A549 (cell line): ENCODE data around the gene ENHO. TPM values are rescaled to one million over a fixed set of nuclear protein-coding genes. Genes with fewer than 3 reads are reported as not detected.
"Not testable (repeated sequence)": the region's sequence is repeated elsewhere in the genome, so short reads cannot be mapped to it uniquely, and the experiment has no call there.

Experiments
- ATAC-seq, 2 experiments: fragments of 200-7000 bp in 1 of 2; fragments of >200 bp in 1 of 2; cut with Nextera tagmentation in 1 of 2; cut with Tn5 transposase in 1 of 2; 3 replicates each; pipeline versions ENCODE4 v1.8.0 to v1.9.1; 2018 to 2020; ENCODE audit warnings: mild to moderate bottlenecking in 1 of 2, moderate library complexity in 1 of 2
- CTCF ChIA-PET: fragments of 300-600 bp; sonication (Branson Sonifier 250); formaldehyde crosslinking; extraction: SDS; loops from one replicate; lab custom pipeline; 2021; ENCODE audit warnings: antibody characterized with exemption, inconsistent platforms; lab: Yijun Ruan, JAX
- POLR2A ChIA-PET: fragments of 350-600 bp; formaldehyde crosslinking; extraction: SDS; loops from one replicate; lab custom pipeline; 2021; ENCODE audit warnings: antibody characterized with exemption, inconsistent platforms; lab: Yijun Ruan, JAX
- DNase-seq, 2 experiments: peaks; one replicate each; pipeline versions ENCODE4 v3.0.0 to v3.0.0-alpha.2; 2011 to 2016; ENCODE audit warnings: low read depth in 1 of 2, low spot score in 1 of 2
- FAIRE-seq: peaks from 2 replicates; lab custom pipeline; 2011; peaks lifted over from hg19 to GRCh38; lab: Jason Lieb, UNC
- H3K27ac ChIP-seq, 2 experiments: fragments of >200 bp; sonication (Bioruptor Twin); formaldehyde crosslinking; 3 replicates each; pipeline ENCODE4 v1.5.1; 2016 to 2017
- H3K4me1 ChIP-seq: fragments of >200 bp; sonication (Bioruptor Twin); formaldehyde crosslinking; 3 replicates; pipeline ENCODE4 v1.6.1; 2016
- H3K4me2 ChIP-seq: fragments of >200 bp; sonication (Bioruptor Twin); formaldehyde crosslinking; 3 replicates; pipeline ENCODE4 v1.6.1; 2016
- H3K4me3 ChIP-seq: fragments of >200 bp; sonication (Bioruptor Twin); formaldehyde crosslinking; 3 replicates; pipeline ENCODE4 v1.5.1; 2016
- H3K9me3 ChIP-seq: fragments of >200 bp; sonication (Bioruptor Twin); formaldehyde crosslinking; 3 replicates; pipeline ENCODE4 v1.6.1; 2016
- CEBPB ChIP-seq, 2 experiments: fragments of >200 bp in 1 of 2; sonication (Bioruptor Twin) in 1 of 2; formaldehyde crosslinking in 1 of 2; IDR thresholded peaks; 2 replicates each; pipeline ENCODE4 v1.6.1; 2012 to 2016
- CTCF ChIP-seq: fragments of >200 bp; sonication (Bioruptor Twin); formaldehyde crosslinking; IDR thresholded peaks from 3 replicates; pipeline ENCODE4 v1.5.1; 2016
- EHF ChIP-seq: fragments of 250-450 bp; sonication (Bioruptor Pico); IDR thresholded peaks from 2 replicates; pipeline ENCODE4 v1.5.0; 2020; ENCODE audit warnings: mild to moderate bottlenecking
- EHMT2 ChIP-seq: fragments of 200-600 bp; sonication (generic); IDR thresholded peaks from 2 replicates; pipeline ENCODE4 v1.6.1; 2016; ENCODE audit warnings: antibody characterized with exemption, low read depth, mild to moderate bottlenecking, moderate library complexity
- ELK1 ChIP-seq: fragments of 150-350 bp; IDR thresholded peaks from 2 replicates; pipeline ENCODE4 v1.6.1; 2014; ENCODE audit warnings: low read depth, mild to moderate bottlenecking, low read length
- FOXS1 ChIP-seq: fragments of 250-450 bp; sonication (Bioruptor Pico); IDR thresholded peaks from 2 replicates; pipeline ENCODE4 v1.5.0; 2020; ENCODE audit warnings: mild to moderate bottlenecking, moderate library complexity
- GATA3 ChIP-seq: IDR thresholded peaks from 2 replicates; pipeline ENCODE4 v1.6.1; 2012; ENCODE audit warnings: borderline replicate concordance
- HES2 ChIP-seq: fragments of >200 bp; sonication (Bioruptor Twin); formaldehyde crosslinking; IDR thresholded peaks from 2 replicates; pipeline ENCODE4 v1.6.1; 2016
- HMGXB4 ChIP-seq: fragments of 250-450 bp; sonication (Bioruptor Pico); IDR thresholded peaks from 2 replicates; pipeline ENCODE4 v1.5.0; 2021; ENCODE audit warnings: mild to moderate bottlenecking, moderate library complexity, borderline replicate concordance
- KDM5A ChIP-seq: fragments of 200-600 bp; sonication (generic); IDR thresholded peaks from 2 replicates; pipeline ENCODE4 v1.6.1; 2016; ENCODE audit warnings: antibody characterized with exemption, mild to moderate bottlenecking
- MYC ChIP-seq: IDR thresholded peaks from 2 replicates; pipeline ENCODE4 v1.6.1; 2012; ENCODE audit warnings: mild to moderate bottlenecking, inconsistent platforms, low read length, improper control_type of control experiment, borderline replicate concordance
- NFE2L2 ChIP-seq: fragments of 150-350 bp; conservative IDR thresholded peaks from 2 replicates; pipeline ENCODE4 v1.6.1; 2014; ENCODE audit warnings: low read length
- NR3C1 ChIP-seq: fragments of >200 bp; sonication (Bioruptor Twin); formaldehyde crosslinking; IDR thresholded peaks from 3 replicates; pipeline ENCODE4 v1.6.1; 2017
- POLR2A ChIP-seq: IDR thresholded peaks from 2 replicates; pipeline ENCODE4 v1.6.1; 2012; ENCODE audit warnings: mild to moderate bottlenecking, low read length
- POLR2AphosphoS2 ChIP-seq: conservative IDR thresholded peaks from 2 replicates; pipeline ENCODE4 v1.6.1; 2012; ENCODE audit warnings: low read length, improper control_type of control experiment, inconsistent platforms
- RCOR1 ChIP-seq: fragments of 150-350 bp; IDR thresholded peaks from 2 replicates; pipeline ENCODE4 v1.6.1; 2014; ENCODE audit warnings: antibody characterized with exemption, low read length, low read depth
- RNF2 ChIP-seq: fragments of 200-600 bp; sonication (generic); IDR thresholded peaks from 2 replicates; pipeline ENCODE4 v1.6.1; 2016; ENCODE audit warnings: low read depth, mild to moderate bottlenecking, antibody characterized with exemption, moderate library complexity, borderline replicate concordance
- ZSCAN20 ChIP-seq: fragments of 250-450 bp; sonication (Bioruptor Pico); IDR thresholded peaks from 2 replicates; pipeline ENCODE4 v1.8.0; 2022; ENCODE audit warnings: mild to moderate bottlenecking, moderate library complexity
- WGBS: methylation state at CpG from one replicate; pipeline ENCODE4 v1.1.6; 2017; ENCODE audit errors: missing lambda C conversion rate; 5-methylcytosine and 5-hydroxymethylcytosine counted together
- polyA plus RNA-seq, 4 experiments: library from polyadenylated mRNA; depleted of rRNA in 3 of 4; stranded (reverse); fragments of >200 nt; fragmentation: RNase III in 1 of 4; extraction: RNeasy Plus Mini Kit Qiagen cat#74134 plus additional on column Dnase treatment in 1 of 4; gene quantifications; 2 replicates in 3 of 4; 3 replicates in 1 of 4; pipeline ENCODE4 v1.2.3, GENCODE V29; 2011 to 2017

The ENHO gene
- polyA plus RNA-seq, 2 of the 4 experiments (the other 2 are of a cell fraction), result 0.28 to 1.7 TPM

GRCh38 chr9:34484678-34485077 is 38.1 kb downstream of the ENHO start:
- ATAC-seq (no peak), FAIRE-seq (no peak), DNase-seq (no peak)
- Histone ChIP-seq H3K4me1 (no peaks in the 10 kb centered on the region), H3K4me3 (no peak overlapping the region), H3K4me2 (no peak overlapping the region), H3K9me3 (no peaks in the 10 kb centered on the region), H3K27ac (no peak overlapping the region)
- CTCF ChIA-PET, result interaction anchor here (0.8 to 11.2 kb wide), 5 partner anchors 12 to 107 kb away, joined by 3 to 107 read pairs (median 4); no protein-coding TSS in a partner anchor
- TF ChIP-seq CEBPB (IDR thresholded peaks at IDR 0.05) (no peak), HES2 (no peak), RCOR1 (no peak), MYC (no peak), POLR2AphosphoS2 (no peak), POLR2A (no peak)
- POLR2A ChIA-PET, result no interaction called here

- H3K9me3 ChIP-seq, DNase-seq, ATAC-seq, H3K4me3 ChIP-seq, H3K27ac ChIP-seq, POLR2A ChIA-PET, CTCF ChIA-PET, FAIRE-seq, H3K4me2 ChIP-seq, H3K4me1 ChIP-seq: not testable (repeated sequence)
- 90% methylated on average over 4 of the region's 27 CpGs for WGBS
These were observed 40.0 kb downstream of the ENHO start for GRCh38 chr9:34482746-34483145.

- CTCF ChIA-PET, H3K4me3 ChIP-seq, H3K9me3 ChIP-seq, H3K27ac ChIP-seq, ATAC-seq, FAIRE-seq, DNase-seq, H3K4me1 ChIP-seq, POLR2A ChIA-PET, H3K4me2 ChIP-seq: not testable (repeated sequence)
- WGBS, result 56% methylated on average over 13 of the region's 13 CpGs
These were observed 41.2 kb downstream of the ENHO start for GRCh38 chr9:34481620-34482019.

- H3K9me3 ChIP-seq, result no peaks in the 10 kb centered on the region
- no peaks in the 10 kb centered on the region for H3K4me1 ChIP-seq
- WGBS, result 34% methylated on average over 5 of the region's 5 CpGs
- H3K4me3 ChIP-seq, result no peak overlapping the region
- TF ChIP-seq RNF2 (no peak), ZSCAN20 (CRISPR knock-in tag) (no peak), HMGXB4 (CRISPR knock-in tag) (no peak), NR3C1 (no peak), POLR2AphosphoS2 (no peak), CEBPB (IDR thresholded peaks at IDR 0.05) (no peak)
- DNase-seq (no peak), FAIRE-seq (no peak), ATAC-seq (no peak)
- CTCF ChIA-PET, result interaction anchor here (0.9 to 1.6 kb wide), 9 partner anchors 16 to 147 kb away, joined by 3 to 7 read pairs (median 3); partner anchors contain the start of genes DNAI1 and FAM219A
- no peak overlapping the region for H3K4me2 ChIP-seq
- POLR2A ChIA-PET, result no interaction called here
- no peak overlapping the region for H3K27ac ChIP-seq
These were observed 43.3 kb downstream of the ENHO start for GRCh38 chr9:34479431-34479866.

- ChIA-PET POLR2A (no interaction called here), CTCF (interaction anchor here (0.6 to 2.7 kb wide), 7 partner anchors 9 to 271 kb away, joined by 3 to 9 read pairs (median 3); a partner anchor contains a TSS)
- DNase-seq, result no peak
- H3K4me3 ChIP-seq, result no peak overlapping the region
- H3K27ac ChIP-seq, result no peak overlapping the region
- H3K4me1 ChIP-seq, result no peaks in the 10 kb centered on the region
- TF ChIP-seq EHF (CRISPR knock-in tag) (no peak), ELK1 (no peak), GATA3 (no peak), MYC (no peak), KDM5A (no peak), EHMT2 (no peak), POLR2A (no peak), NFE2L2 (no peak), CTCF (no peak), FOXS1 (CRISPR knock-in tag) (no peak)
- no peak overlapping the region for H3K4me2 ChIP-seq
- no peak for FAIRE-seq
- H3K9me3 ChIP-seq, result no peaks in the 10 kb centered on the region
- 0% methylated on average over 1 of the region's 1 CpG for WGBS
- no peak for ATAC-seq
These were observed 45.2 kb downstream of the ENHO start for GRCh38 chr9:34477541-34477940.
